ENCODE measurements around the gene SLFN5. TPM values are rescaled to one million over a fixed set of nuclear protein-coding genes. Genes with fewer than 3 reads are reported as not detected.
"Not testable (repeated sequence)": the region's sequence is repeated elsewhere in the genome, so short reads cannot be mapped to it uniquely, and the experiment has no call there.

Gene SLFN5
- total RNA-seq, 1 donor from 2014 or later, result 4.4 TPM

DNA sequence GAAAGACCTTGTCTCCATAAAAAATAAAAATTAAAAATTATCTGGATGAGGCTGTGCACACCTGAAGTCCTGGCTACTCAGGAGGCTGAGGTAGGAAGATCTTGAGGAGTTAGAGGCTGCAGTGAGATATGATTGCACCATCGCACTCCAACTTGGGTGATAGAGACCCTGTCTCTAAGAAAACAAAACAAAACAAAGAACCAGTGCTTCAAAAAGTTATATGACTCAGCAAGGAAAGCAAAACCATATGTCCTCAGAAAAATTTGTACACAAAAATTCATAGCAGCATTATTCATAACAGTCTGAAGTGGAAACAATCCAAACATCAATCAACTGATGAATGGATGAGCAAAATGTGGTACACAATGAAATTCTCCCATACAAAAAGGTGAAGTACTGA lies 48.9 kb downstream of the SLFN5 start:
- DNase-seq, result no peak

DNA sequence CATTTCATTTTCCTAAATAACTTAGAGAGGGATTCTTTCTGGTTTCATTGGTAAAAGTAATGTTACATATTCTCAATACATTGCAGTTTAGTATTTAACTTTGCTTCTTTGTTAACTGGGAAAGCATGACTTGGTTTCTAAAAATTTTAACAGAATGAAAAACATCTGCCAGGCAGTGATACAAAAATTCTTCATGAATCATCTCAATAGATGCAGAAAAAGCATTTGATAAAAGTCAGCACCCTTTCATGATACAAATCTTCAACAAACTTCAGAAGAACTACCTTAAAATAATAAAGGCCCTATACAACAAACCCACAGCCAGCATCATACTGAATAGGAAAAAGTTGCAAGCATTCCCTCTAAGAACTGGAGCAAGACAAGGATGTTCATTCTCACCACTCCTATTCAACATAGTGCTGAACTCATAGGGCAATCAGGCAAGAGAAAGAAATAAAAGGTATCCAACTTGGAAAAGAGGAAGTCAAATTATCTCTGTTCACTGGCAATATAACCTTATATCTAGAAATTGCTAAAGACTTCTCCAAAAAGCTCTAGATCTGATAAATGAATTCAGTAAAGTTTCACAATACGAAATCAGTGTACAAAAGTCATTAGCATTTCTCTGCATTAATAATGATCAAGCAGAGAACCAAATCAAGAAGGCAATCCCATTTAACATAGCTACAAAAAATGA lies 50.4 kb downstream of the SLFN5 start:
- DNase-seq, result no peak

DNA sequence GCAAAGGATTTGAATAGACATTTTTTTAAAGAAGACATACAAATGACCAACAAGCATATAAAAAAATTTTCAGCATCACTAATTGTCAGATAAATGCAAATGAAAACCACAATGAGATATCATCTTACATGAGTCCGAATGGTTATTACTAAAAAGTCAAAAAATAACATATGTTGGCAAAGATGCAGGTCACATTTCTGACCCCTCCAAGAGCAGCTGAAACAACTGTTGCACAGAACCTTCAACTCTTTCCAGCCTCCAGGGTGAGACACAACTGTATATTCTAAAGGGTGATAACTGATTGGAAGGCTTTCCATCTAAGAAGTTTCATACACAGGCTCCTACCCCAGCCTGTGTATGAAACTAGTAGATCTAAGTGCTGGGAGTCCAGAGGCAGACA lies 51.9 kb downstream of the SLFN5 start:
- no peak for DNase-seq

DNA sequence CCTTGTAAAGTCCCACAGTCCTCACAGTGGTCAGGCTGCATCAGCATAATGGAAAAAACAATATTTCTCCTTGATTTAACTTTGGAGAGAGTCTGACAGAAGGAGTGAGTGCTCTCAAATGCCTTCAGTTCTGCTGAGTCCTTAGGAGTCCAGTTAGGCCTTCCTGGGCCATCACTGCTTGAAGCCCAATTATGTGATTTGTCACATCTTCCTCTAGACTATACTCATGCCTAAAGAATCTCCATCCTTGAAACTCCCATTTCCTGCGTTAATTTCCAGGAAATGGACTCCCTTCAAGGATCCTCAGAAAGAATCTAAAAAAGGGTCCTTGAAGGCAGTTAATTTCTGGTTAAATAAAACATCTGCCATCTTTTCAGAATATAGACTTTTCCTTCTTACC lies 52.8 kb downstream of the SLFN5 start:
- no peak for DNase-seq

DNA sequence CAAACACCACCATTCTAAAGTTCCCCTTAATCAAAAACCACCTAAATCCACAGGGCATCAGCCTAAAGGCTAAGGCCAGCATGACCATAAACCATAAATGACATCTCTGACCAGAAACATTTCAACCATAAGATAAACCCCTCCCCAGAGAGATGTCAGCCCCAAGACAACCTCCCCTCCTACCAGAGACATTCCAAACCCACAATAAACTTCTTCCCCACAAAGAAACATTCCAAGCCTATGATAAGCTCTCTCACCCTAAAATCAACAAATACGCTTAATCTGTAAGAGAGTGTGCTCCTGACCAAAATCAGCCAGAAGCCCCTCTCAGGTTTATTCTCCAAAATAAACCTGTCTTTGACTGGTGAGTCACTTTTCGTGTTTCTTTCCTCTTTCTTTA lies 54.8 kb downstream of the SLFN5 start:
- no peak for DNase-seq

DNA sequence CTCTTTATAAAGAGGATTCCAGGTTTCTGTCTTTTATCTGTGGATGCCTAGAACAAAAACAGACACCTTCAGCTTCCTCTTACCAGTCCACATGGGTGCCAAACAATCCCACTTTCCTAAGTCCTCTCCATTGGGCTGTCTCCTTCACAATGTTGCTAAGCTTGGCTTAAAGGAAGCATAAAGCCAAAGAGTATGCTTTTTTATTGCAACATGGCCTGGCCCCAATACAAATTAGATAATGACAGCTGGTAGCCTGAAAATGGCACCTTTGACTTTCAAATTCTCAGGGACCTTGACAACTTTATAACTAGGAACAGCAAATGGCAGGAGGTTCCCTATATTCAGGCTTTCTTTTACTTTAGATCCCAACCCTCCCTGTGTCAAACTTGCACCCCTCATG lies 55.8 kb downstream of the SLFN5 start:
- no peak for DNase-seq

DNA sequence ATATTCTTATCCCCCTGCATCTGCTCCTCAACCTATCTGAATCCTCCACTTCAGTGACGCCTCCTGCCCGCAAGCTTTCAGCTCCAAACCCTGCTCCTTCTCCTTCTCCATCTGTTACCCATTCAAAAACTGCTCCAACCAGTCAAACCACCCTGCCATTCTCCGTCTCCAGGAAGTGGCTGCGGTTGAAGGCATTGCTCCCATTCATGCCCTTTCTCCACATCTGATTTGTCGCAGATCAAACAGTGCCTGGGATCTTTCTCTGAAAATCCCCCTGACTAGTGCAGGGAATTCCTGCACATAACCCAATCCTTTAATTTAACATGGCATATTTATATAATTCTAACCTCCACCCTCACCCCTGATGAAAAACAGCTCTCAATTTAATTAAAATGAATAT lies 56.3 kb downstream of the SLFN5 start:
- no peak for DNase-seq

DNA sequence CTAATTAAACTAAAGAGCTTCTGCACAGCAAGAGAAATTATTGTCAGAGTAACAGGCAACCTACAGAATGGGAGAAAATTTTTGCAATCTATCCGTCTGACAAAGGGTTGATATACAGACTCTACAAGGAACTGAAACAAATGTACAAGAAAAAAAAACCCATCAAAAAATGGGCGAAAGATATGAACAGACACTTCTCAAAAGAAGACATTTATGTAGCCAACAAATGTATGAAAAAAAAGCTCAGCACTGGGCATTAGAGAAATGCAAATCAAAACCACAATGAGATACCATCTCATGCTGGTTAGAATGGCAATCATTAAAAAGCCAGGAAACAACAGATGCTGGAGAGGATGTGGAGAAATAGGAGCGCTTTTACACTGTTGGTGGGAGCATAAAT lies 66.5 kb downstream of the SLFN5 start:
- not testable (repeated sequence) for DNase-seq

DNA sequence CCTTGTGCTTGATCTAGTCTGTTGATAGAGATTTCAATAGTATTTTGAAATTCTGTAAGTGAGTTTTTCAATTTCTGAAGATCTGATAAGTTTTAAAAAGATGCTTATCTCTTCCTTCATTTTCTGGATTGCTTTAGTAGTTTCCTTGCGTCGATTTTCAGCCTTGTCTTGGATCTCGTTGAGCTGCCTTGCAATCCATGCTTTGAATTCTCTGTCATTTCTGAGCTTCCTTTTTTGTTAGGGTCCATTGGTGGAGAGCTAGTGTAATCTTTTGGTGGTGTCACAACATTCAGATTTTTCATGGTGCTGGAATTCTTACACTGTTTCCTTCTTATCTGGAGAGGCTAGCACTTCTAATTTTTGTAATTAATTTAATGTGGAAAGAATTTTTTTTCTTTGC lies 69.5 kb downstream of the SLFN5 start:
- no peak for DNase-seq

DNA sequence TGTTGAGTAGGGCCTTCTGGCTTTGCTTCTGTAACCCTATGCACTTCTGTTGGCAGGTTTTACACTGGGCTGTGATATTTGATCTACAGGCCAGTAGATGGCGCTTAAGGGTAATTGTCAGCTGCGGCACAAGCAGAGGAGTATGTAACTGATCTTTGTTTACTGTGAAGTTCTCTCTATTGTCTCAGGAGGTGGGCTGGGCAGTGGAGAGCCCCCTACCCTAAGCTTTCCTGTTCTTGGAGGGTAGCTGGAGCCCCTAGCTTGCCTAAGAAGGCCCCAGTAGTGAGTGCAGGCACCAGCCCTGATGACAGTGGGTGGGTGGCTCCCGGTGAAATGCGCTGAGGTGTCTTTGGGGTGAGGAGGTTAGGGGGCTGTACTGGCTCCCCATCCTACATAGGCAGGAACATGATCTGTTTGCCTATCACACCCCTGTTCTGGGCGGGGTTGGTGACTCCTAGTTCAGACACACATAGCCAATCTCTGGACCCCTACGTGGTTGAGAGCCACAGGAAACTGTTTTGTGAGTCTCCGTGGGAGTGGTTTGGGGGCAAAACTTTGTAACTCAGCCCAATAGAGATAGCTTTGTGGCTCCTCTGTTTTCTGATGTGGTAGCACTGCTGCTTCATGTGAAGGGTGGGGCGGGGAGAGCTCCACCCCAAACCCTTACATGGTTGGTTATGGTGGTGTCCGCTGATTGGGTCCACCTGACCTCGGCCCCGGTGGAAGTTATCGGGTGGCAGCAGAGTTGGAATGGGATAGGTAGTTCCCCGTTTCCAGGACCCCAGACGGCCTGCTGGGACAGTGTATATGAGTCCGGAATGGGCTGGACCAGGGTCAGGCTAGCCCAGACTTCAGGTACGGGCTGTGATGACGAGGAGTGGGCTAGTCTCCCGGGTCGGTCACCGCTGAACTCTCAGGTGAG lies 70.2 kb downstream of the SLFN5 start:
- no peak for DNase-seq

DNA sequence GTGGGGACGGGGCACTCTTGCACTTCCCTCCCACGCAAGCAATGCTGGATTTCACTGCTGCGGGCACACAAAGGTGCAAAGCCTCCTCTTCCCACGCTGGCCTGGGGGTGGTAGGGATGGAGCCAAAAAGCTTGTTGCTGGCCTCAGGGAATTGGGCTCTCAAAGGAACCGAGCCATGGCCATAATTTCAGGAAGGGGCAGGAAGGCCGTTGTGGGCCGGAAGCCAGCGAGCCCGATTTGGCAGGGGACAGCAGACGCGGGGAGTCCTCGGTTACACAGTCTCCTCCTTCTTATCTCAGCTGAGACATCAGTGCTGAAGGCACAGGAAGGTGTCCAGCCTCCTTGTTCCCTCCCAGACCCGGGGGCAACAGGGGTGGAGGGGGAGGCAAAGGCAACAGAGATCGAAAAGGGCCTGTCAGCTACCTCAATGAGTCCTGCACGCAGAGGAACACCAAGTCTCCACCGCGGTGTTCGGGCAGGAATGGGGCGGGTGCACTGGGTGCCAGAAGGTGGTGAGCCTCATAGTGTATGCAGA lies 71.1 kb downstream of the SLFN5 start:
- no peak for DNase-seq

DNA sequence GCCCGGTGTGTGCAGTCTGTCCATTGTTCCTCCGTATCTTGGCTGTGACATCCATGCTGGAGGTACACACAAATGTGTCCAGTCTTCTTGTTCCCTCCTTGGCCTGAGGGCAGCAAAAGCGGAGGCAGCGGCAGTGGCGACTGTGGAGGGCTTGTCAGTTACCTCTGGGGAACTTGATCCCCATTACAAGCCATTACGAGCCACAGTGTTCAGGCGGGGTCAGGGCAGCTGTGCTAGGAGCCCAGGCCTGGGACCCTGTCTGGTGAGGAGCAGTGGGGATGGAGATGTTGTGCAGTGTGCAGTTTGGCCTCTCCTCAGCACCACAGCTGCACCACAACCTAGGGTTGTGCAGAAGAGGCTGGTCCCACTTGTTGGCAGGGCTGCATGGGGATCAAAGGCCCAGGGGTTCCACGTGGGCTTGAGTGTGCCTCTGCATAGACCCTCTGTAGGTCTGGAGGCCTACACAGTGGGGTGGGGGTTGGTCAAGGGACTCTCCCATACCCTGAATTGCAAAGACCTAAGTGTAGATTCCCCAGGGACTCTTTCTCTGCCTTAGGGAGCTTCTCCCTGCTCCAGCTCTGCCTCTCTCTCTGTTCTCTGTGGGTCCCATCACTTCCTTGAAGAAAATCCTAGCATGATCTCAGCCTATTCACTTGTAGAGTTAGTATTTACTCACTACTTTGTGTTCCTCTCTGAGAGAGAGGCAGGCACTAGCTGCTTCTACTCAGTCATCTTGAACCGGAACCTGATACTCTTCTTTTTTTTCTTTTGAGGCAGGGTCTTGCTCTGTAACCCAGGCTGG lies 71.7 kb downstream of the SLFN5 start:
- DNase-seq, result no peak

DNA sequence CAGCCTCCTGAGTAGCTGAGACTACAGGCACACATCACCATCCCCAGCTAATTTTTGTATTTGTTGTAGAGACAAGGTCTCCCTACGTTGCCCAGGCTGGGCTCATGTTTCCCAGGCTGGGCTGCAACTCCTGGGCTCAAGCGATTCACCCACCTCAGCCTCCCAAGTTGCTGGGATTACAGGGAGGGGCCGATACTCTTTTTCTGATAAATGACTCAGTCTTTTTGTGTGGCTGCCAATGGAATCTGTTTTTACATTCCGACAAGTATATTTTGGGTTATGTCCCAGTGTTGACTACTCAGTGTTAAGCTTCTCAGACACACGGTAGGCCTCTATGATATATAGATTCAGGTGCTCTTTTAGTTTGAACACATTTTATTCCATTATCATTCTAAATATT lies 72.4 kb downstream of the SLFN5 start:
- no peak for DNase-seq

DNA sequence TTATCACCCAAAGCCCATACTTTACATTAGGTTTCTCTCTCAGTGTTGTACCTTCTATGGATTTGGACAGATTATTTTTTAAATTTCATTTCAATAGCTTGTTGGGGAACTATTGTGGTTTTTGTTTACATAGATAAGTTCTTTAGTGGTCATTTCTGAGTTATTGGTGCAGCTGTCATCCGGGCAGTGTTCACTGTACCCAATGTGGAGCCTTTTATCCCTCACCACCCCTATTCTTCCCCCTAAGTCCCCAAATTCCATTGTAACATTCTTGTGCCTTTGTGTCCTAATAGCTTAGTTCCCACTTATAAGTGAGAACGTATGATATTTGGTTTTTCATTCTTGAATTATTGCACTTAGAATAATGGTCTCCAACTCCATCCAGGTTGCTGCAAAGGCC lies 73.1 kb downstream of the SLFN5 start:
- no peak for DNase-seq

DNA sequence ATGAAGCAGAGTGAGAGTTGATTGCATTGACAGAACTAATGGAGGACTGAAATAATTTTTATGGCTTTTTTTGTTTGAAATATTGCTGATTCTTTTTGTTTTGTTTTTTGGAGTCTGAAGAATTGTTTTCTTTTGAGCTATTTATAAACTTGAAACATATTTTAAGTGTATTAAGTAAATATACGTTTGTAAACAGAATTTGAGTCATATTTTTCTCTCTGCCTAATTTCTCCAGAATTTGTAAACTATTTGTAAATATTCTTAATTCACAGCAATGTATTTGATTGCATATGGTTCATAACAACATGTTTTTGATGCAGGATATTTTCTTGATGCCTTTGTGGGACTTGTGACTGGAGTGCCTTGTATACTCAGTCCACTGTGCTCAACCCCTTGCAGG lies 79.9 kb downstream of the SLFN5 start:
- DNase-seq, result no peak

Other genes starting within 250 kb of the SLFN5 start
- 7.8 TPM for gene RFFL, start 179.4 kb upstream of the SLFN5 start, total RNA-seq
- gene RAD51D, start 123.2 kb upstream of the SLFN5 start, total RNA-seq, result 8.6 TPM
- gene FNDC8, start 121.5 kb upstream of the SLFN5 start, total RNA-seq, result not detected
- gene NLE1, start 100.8 kb upstream of the SLFN5 start, total RNA-seq, result 22.8 TPM
- 0.31 TPM for gene UNC45B, start 95.3 kb upstream of the SLFN5 start, total RNA-seq
- not detected for gene SLC35G3, start 48.7 kb upstream of the SLFN5 start, total RNA-seq
- gene SLFN11, start 130.5 kb downstream of the SLFN5 start, total RNA-seq, result 3.3 TPM
- gene SLFN12, start 189.4 kb downstream of the SLFN5 start, total RNA-seq, result 4.1 TPM
- 0.31 TPM for gene SLFN13, start 205.7 kb downstream of the SLFN5 start, total RNA-seq